Measurements from ENCODE around the gene GRIP1.

DNA sequence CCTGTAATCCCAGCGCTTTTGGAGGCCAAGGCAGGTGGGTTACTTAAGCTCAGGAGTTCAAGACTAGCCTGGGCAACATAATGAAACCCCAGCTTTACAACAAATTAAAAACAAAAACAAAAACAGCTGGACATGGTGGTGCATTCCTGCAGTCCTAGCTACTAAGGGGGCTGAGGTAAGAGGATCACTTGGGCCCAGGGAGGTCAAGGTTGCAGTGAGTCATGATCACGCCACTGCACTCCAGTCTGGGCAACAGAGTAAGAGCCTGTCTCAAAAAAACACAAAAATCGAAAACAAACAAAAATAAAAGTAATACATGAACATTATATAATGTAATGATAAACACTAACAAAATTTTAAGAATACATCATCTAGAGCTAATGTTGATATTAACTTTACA lies 46.2 kb upstream of the GRIP1 start:
- TF ChIP-seq, protein P1, sequence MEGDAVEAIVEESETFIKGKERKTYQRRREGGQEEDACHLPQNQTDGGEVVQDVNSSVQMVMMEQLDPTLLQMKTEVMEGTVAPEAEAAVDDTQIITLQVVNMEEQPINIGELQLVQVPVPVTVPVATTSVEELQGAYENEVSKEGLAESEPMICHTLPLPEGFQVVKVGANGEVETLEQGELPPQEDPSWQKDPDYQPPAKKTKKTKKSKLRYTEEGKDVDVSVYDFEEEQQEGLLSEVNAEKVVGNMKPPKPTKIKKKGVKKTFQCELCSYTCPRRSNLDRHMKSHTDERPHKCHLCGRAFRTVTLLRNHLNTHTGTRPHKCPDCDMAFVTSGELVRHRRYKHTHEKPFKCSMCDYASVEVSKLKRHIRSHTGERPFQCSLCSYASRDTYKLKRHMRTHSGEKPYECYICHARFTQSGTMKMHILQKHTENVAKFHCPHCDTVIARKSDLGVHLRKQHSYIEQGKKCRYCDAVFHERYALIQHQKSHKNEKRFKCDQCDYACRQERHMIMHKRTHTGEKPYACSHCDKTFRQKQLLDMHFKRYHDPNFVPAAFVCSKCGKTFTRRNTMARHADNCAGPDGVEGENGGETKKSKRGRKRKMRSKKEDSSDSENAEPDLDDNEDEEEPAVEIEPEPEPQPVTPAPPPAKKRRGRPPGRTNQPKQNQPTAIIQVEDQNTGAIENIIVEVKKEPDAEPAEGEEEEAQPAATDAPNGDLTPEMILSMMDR (IDR thresholded peaks at IDR 0.05; ENCODE audit: insufficient read depth, low read length, poor library complexity, severe bottlenecking), result no peak
- no peak for TF ChIP-seq EZH2phosphoT487 (conservative IDR thresholded peaks at IDR 0.05; ENCODE audit: low read length)

Data from SU-DHL-6 (cell line).